Measurements from ENCODE around the gene C20orf202. TPM values are rescaled to one million over a fixed set of nuclear protein-coding genes. Genes with fewer than 3 reads are reported as not detected.
A peak's percentile ranks its signal among the peaks of the same experiment; 100 is the strongest.

C20orf202 gene
- total and polyA plus RNA-seq, 8 donors: 0.13 to 0.23 (median 0.16) TPM; not detected in 4

GRCh38 chr20:1209447-1210387, 6.5 kb downstream of the C20orf202 start:
- no peak for DNase-seq
- Histone ChIP-seq H3K36me3 (no peaks in the 10 kb centered on the region), H3K27me3 (peaks cover 0 to 5% (median 0%) of the 10 kb centered on the region in 4 donors), H3K27ac (no peak overlapping the region), H3K4me1 (no peaks in the 10 kb centered on the region), H3K4me3 (no peak overlapping the region), H3K9me3 (no peaks in the 10 kb centered on the region)
- intact Hi-C loops (cut with DNase I): no loop called here
- ATAC-seq: no peak
- 34 to 41% methylated on average over 5 of the region's 5 CpGs for WGBS, 2 donors
- no peak for TF ChIP-seq CTCF (IDR thresholded peaks at IDR 0.05)
- FAIRE-seq: no peak

- WGBS, 2 donors: 79 to 90% methylated on average over 1 of the region's 1 CpG
- TF ChIP-seq CTCF (IDR thresholded peaks at IDR 0.05): no peak
- no peak for FAIRE-seq
- Histone ChIP-seq H3K27me3 (peaks cover 0 to 5% (median 0%) of the 10 kb centered on the region in 4 donors), H3K4me1 (no peaks in the 10 kb centered on the region), H3K4me3 (no peak overlapping the region), H3K27ac (no peak overlapping the region), H3K36me3 (no peaks in the 10 kb centered on the region), H3K9me3 (no peaks in the 10 kb centered on the region)
- DNase-seq: no peak
- no peak for ATAC-seq
- intact Hi-C loops (cut with DNase I): no loop called here
Measured at GRCh38 chr20:1210501-1210900, 7.2 kb downstream of the C20orf202 start.

GRCh38 chr20:1212023-1212422, 8.8 kb downstream of the C20orf202 start:
- no peaks in the 10 kb centered on the region for H3K9me3 ChIP-seq
- no peaks in the 10 kb centered on the region for H3K4me1 ChIP-seq
- ATAC-seq (no peak), DNase-seq (no peak), FAIRE-seq (no peak)
- no peak overlapping the region for H3K4me3 ChIP-seq
- H3K36me3 ChIP-seq: no peaks in the 10 kb centered on the region
- H3K27me3 ChIP-seq: peaks cover 0 to 5% (median 0%) of the 10 kb centered on the region in 4 donors
- no peak overlapping the region for H3K27ac ChIP-seq
- no peak for TF ChIP-seq CTCF (IDR thresholded peaks at IDR 0.05)
- intact Hi-C loops (cut with DNase I): no loop called here

- Histone ChIP-seq H3K9me3 (no peaks in the 10 kb centered on the region), H3K4me3 (no peak overlapping the region), H3K36me3 (no peaks in the 10 kb centered on the region), H3K27me3 (peaks cover 0 to 5% (median 0%) of the 10 kb centered on the region in 4 donors), H3K4me1 (no peaks in the 10 kb centered on the region), H3K27ac (no peak overlapping the region)
- DNase-seq: peak; percentile 37 to 77 (median 63)
- FAIRE-seq: no peak
- peak; percentile 64 to 74 (median 65) for TF ChIP-seq CTCF (IDR thresholded peaks at IDR 0.05)
- intact Hi-C loops (cut with DNase I): no loop called here
- peak; percentile 89 to 99 (median 98) for ATAC-seq
- 11 to 12% methylated on average over 21 of the region's 21 CpGs for WGBS, 2 donors
Measured at GRCh38 chr20:1212607-1213396, 9.5 kb downstream of the C20orf202 start.

Measured in pancreas (tissue), 10 donors.